Colon (tissue), 2 donors: ENCODE measurements around the gene MMP2.

Source experiments
- FAIRE-seq: peaks from 2 replicates; lab custom pipeline; 2012; peaks lifted over from hg19 to GRCh38; lab: Jason Lieb, UNC
- donor health status: control.
- donor health status: control.

Gene MMP2

GRCh38 chr16:55478827-55479429 lies at the start of gene MMP2:
MMP2 (plus strand) TSS chr16:55479198; CDS start chr16:55479480, 282 bp downstream.
- no peak for FAIRE-seq

GRCh38 chr16:55433030-55433429 lies 46.0 kb upstream of the MMP2 start:
- no peak for FAIRE-seq

- FAIRE-seq: no peak
These were observed 45.5 kb upstream of the MMP2 start for GRCh38 chr16:55433535-55433934.

- FAIRE-seq: no peak
These were observed 45.0 kb upstream of the MMP2 start for GRCh38 chr16:55434000-55434399.

GRCh38 chr16:55435387-55435786 lies 43.6 kb upstream of the MMP2 start:
- no peak for FAIRE-seq

GRCh38 chr16:55436587-55436986 lies 42.4 kb upstream of the MMP2 start:
- FAIRE-seq: no peak

- FAIRE-seq: no peak
These were observed 41.4 kb upstream of the MMP2 start for GRCh38 chr16:55437625-55438024.

- FAIRE-seq: no peak
These were observed 40.7 kb upstream of the MMP2 start for GRCh38 chr16:55438281-55438680.

GRCh38 chr16:55439101-55439690 lies 39.8 kb upstream of the MMP2 start:
- FAIRE-seq: no peak

GRCh38 chr16:55443434-55444346 lies 35.3 kb upstream of the MMP2 start:
- FAIRE-seq: no peak

- FAIRE-seq: no peak
These were observed 34.1 kb upstream of the MMP2 start for GRCh38 chr16:55444754-55445485.

GRCh38 chr16:55447231-55447630 lies 31.8 kb upstream of the MMP2 start:
- no peak for FAIRE-seq

GRCh38 chr16:55452996-55453395 lies 26.0 kb upstream of the MMP2 start:
- no peak for FAIRE-seq

- no peak for FAIRE-seq
These were observed 25.1 kb upstream of the MMP2 start for GRCh38 chr16:55453909-55454308.

GRCh38 chr16:55454861-55455260 lies 24.1 kb upstream of the MMP2 start:
- FAIRE-seq: no peak

GRCh38 chr16:55462241-55462640 lies 16.8 kb upstream of the MMP2 start:
- FAIRE-seq: no peak

GRCh38 chr16:55464375-55464774 lies 14.6 kb upstream of the MMP2 start:
- no peak for FAIRE-seq

GRCh38 chr16:55465077-55465896 lies 13.7 kb upstream of the MMP2 start:
- FAIRE-seq: no peak

- FAIRE-seq: no peak
These were observed 12.8 kb upstream of the MMP2 start for GRCh38 chr16:55466209-55466608.

GRCh38 chr16:55467898-55468297 lies 11.1 kb upstream of the MMP2 start:
- FAIRE-seq: no peak

- no peak for FAIRE-seq
These were observed 10.5 kb upstream of the MMP2 start for GRCh38 chr16:55468352-55468990.
